ENCODE measurements around the gene SIGLEC1.

- TF ChIP-seq CREB5 (CRISPR knock-in tag; IDR thresholded peaks at IDR 0.05; ENCODE audit: low read depth) = no peak
- no peak for TF ChIP-seq SNAI2 (CRISPR knock-in tag; IDR thresholded peaks at IDR 0.05)
- TF ChIP-seq ZNF70 (CRISPR knock-in tag; IDR thresholded peaks at IDR 0.05) = no peak
- TF ChIP-seq, protein P1, sequence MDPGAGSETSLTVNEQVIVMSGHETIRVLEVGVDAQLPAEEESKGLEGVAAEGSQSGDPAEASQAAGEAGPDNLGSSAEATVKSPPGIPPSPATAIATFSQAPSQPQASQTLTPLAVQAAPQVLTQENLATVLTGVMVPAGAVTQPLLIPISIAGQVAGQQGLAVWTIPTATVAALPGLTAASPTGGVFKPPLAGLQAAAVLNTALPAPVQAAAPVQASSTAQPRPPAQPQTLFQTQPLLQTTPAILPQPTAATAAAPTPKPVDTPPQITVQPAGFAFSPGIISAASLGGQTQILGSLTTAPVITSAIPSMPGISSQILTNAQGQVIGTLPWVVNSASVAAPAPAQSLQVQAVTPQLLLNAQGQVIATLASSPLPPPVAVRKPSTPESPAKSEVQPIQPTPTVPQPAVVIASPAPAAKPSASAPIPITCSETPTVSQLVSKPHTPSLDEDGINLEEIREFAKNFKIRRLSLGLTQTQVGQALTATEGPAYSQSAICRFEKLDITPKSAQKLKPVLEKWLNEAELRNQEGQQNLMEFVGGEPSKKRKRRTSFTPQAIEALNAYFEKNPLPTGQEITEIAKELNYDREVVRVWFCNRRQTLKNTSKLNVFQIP (CRISPR knock-in tag; IDR thresholded peaks at IDR 0.05; ENCODE audit: borderline replicate concordance, low read depth) = no peak
- TF ChIP-seq RARB (CRISPR knock-in tag; IDR thresholded peaks at IDR 0.05) = no peak
- TF ChIP-seq, protein P2, sequence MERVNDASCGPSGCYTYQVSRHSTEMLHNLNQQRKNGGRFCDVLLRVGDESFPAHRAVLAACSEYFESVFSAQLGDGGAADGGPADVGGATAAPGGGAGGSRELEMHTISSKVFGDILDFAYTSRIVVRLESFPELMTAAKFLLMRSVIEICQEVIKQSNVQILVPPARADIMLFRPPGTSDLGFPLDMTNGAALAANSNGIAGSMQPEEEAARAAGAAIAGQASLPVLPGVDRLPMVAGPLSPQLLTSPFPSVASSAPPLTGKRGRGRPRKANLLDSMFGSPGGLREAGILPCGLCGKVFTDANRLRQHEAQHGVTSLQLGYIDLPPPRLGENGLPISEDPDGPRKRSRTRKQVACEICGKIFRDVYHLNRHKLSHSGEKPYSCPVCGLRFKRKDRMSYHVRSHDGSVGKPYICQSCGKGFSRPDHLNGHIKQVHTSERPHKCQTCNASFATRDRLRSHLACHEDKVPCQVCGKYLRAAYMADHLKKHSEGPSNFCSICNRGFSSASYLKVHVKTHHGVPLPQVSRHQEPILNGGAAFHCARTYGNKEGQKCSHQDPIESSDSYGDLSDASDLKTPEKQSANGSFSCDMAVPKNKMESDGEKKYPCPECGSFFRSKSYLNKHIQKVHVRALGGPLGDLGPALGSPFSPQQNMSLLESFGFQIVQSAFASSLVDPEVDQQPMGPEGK (CRISPR knock-in tag; IDR thresholded peaks at IDR 0.05; ENCODE audit: borderline replicate concordance) = no peak
These were observed 4.9 kb downstream of the SIGLEC1 start for GRCh38 chr20:3707508-3707899.

Measured in SK-N-SH treated with all-trans-retinoic acid at 6 μM for 48 hours (cell line).